ENCODE measurements around the gene AQP2. TPM values are rescaled to one million over a fixed set of nuclear protein-coding genes. Genes with fewer than 3 reads are reported as not detected.

Gene AQP2
- total RNA-seq, 4 donors from 2014 or later, result not detected

DNA sequence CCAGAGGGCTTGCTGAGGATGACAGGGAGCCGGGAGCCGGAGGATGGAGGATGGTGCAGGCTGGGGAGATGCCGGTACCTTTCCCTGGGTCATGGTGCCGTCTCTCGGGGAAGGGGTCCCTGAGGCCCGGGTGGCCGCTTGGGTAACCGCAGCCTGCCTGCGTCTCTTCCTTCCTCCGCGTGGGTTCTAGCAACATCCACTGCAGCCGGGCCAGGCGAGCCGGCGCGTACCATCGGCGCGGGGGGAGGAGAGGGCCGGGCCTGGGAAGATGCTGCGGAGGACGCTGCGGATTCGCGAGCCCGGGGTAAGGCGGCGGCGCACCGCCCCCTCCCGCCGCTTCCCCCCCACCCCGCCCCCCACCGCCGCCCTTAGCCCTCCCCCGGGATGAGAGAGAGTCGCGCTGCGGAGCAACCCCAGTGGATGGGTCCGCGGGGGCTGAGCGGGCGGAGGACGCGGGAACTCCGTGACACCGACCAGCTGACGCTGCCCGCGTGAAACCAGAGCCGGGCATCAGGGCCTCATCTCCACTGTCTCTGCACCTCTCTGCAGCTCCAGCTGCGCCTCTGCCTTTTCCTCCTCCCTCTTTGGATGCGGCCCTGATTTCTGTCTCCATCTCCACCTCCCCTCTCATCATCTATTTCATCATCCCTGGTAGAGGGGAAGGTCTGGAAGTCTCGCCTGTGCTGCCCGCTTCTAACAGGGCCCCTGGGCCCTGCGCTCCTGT lies 46.7 kb upstream of the AQP2 start, which contains the start of gene FAIM2:
Gene FAIM2, minus strand, starts transcription at position 201 of the 724 bp plus-strand sequence. Its CDS starts 108 bp downstream, at position 93.
- no peaks in the 10 kb centered on the region for H3K27me3 ChIP-seq
- no peak for TF ChIP-seq POLR2A (IDR thresholded peaks at IDR 0.05)
- no peak for TF ChIP-seq CTCF (IDR thresholded peaks at IDR 0.05)
- H3K9me3 ChIP-seq, result no peaks in the 10 kb centered on the region
- no peaks in the 10 kb centered on the region for H3K36me3 ChIP-seq
- DNase-seq, result peak in 1 of 3 donors; percentile 56
- H3K4me3 ChIP-seq, result peak within 1 kb of the TSS; percentile 30 to 51 (median 48)
- H3K4me1 ChIP-seq, result peaks cover 0 to 12% (median 0%) of the 10 kb centered on the region in 4 donors
- H3K27ac ChIP-seq, result peak within 1 kb of the TSS in 3 of 4 donors; percentile 31 to 51 (median 49)

- Histone ChIP-seq H3K36me3 (no peaks in the 10 kb centered on the region), H3K4me3 (no peak overlapping the region), H3K9me3 (no peaks in the 10 kb centered on the region), H3K27me3 (no peaks in the 10 kb centered on the region), H3K4me1 (peaks cover 0 to 12% (median 0%) of the 10 kb centered on the region in 4 donors), H3K27ac (peak overlapping the region in 2 of 4 donors; percentile 49 to 51)
- TF ChIP-seq CTCF (IDR thresholded peaks at IDR 0.05) (no peak), POLR2A (IDR thresholded peaks at IDR 0.05) (no peak)
- DNase-seq, result peak in 1 of 3 donors; percentile 26
Observed at GRCh38 chr12:49904601-49905000, 45.9 kb upstream of the AQP2 start.

- H3K9me3 ChIP-seq, result no peaks in the 10 kb centered on the region
- peak in 1 of 3 donors; percentile 18 for DNase-seq
- H3K36me3 ChIP-seq, result no peaks in the 10 kb centered on the region
- H3K27me3 ChIP-seq, result no peaks in the 10 kb centered on the region
- H3K4me1 ChIP-seq, result peaks cover 0 to 12% (median 0%) of the 10 kb centered on the region in 4 donors
- TF ChIP-seq POLR2A (IDR thresholded peaks at IDR 0.05) (no peak), CTCF (IDR thresholded peaks at IDR 0.05) (no peak)
- no peak overlapping the region for H3K27ac ChIP-seq
- no peak overlapping the region for H3K4me3 ChIP-seq
Observed at GRCh38 chr12:49905718-49906314, 44.7 kb upstream of the AQP2 start.

GRCh38 chr12:49907352-49907751 lies 43.2 kb upstream of the AQP2 start:
- no peak overlapping the region for H3K27ac ChIP-seq

GRCh38 chr12:49909356-49909755 lies 41.2 kb upstream of the AQP2 start:
- peaks cover 0 to 2% (median 0%) of the 10 kb centered on the region in 4 donors for H3K4me1 ChIP-seq
- H3K36me3 ChIP-seq, result no peaks in the 10 kb centered on the region
- no peaks in the 10 kb centered on the region for H3K9me3 ChIP-seq
- no peak overlapping the region for H3K27ac ChIP-seq
- no peaks in the 10 kb centered on the region for H3K27me3 ChIP-seq
- DNase-seq, result no peak
- no peak for TF ChIP-seq POLR2A (IDR thresholded peaks at IDR 0.05)
- H3K4me3 ChIP-seq, result no peak overlapping the region

More at GRCh38 chr12:49907352-49907751, 43.2 kb upstream of the AQP2 start:
- TF ChIP-seq CTCF (IDR thresholded peaks at IDR 0.05) (no peak), POLR2A (IDR thresholded peaks at IDR 0.05) (no peak)
- no peak for DNase-seq
- H3K9me3 ChIP-seq, result no peaks in the 10 kb centered on the region
- no peaks in the 10 kb centered on the region for H3K27me3 ChIP-seq
- no peak overlapping the region for H3K4me3 ChIP-seq
- peaks cover 0 to 12% (median 0%) of the 10 kb centered on the region in 4 donors for H3K4me1 ChIP-seq
- H3K36me3 ChIP-seq, result no peaks in the 10 kb centered on the region

- Histone ChIP-seq H3K27me3 (no peaks in the 10 kb centered on the region), H3K4me3 (no peak overlapping the region), H3K4me1 (no peaks in the 10 kb centered on the region), H3K36me3 (no peaks in the 10 kb centered on the region), H3K9me3 (no peaks in the 10 kb centered on the region), H3K27ac (no peak overlapping the region)
- no peak for DNase-seq
- TF ChIP-seq POLR2A (IDR thresholded peaks at IDR 0.05) (no peak), CTCF (IDR thresholded peaks at IDR 0.05) (no peak)
Observed at GRCh38 chr12:49909826-49910225, 40.7 kb upstream of the AQP2 start.
